Skeletal muscle cell (primary cell): ENCODE results near the gene VRK1.
"Not testable (repeated sequence)": the region's sequence is repeated elsewhere in the genome, so short reads cannot be mapped to it uniquely, and the experiment has no call there.

ENCODE experiments used
- DNase-seq: peaks from one replicate; pipeline ENCODE4 v3.0.0-alpha.2; 2010; ENCODE audit warnings: low read depth
- H3K4me3 ChIP-seq: 2 replicates; pipeline ENCODE4 v1.5.1; 2011; ENCODE audit warnings: low read depth, mild to moderate bottlenecking, control low read depth, low read length, moderate library complexity

Gene VRK1, protein sequence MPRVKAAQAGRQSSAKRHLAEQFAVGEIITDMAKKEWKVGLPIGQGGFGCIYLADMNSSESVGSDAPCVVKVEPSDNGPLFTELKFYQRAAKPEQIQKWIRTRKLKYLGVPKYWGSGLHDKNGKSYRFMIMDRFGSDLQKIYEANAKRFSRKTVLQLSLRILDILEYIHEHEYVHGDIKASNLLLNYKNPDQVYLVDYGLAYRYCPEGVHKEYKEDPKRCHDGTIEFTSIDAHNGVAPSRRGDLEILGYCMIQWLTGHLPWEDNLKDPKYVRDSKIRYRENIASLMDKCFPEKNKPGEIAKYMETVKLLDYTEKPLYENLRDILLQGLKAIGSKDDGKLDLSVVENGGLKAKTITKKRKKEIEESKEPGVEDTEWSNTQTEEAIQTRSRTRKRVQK

DNA sequence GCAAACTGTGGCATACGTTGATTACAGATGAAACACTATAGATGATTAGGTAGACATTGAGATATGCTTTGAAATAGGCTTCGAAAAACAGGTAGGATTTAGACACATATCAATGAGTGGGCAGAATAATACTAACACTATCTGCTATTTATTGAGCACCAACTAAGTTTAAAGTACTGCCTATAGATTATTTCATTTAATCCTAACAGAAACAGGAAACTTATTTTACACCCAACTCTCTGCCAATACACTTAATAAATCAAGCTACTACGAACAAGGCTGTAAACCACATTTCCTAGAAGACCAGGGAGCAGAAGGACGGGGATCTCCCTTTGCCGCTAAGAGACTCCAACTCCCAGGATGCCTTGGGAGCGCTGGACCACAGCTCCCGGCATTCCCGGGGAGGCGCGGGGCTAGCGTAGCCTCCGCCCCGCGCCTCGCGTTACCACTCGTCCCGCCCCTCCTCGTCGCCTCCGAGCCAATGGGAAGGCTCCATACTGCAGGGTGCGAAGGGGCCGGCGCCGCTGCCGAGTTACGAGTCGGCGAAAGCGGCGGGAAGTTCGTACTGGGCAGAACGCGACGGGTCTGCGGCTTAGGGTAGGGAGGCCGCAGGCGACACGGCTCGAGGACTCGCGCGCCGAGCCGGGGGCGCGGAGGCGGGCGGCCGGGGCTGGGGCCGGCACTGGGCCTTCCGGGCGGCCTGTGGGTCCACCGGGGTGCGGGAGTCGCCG, at the start of gene VRK1:
Gene VRK1 (plus strand): TSS at position 532 of the 731 bp plus-strand sequence. CDS start 36,090 bp downstream, outside the sequence.
- H3K4me3 ChIP-seq, result peak within 1 kb of the TSS; percentile 78
- peak; percentile 87 for DNase-seq

DNA sequence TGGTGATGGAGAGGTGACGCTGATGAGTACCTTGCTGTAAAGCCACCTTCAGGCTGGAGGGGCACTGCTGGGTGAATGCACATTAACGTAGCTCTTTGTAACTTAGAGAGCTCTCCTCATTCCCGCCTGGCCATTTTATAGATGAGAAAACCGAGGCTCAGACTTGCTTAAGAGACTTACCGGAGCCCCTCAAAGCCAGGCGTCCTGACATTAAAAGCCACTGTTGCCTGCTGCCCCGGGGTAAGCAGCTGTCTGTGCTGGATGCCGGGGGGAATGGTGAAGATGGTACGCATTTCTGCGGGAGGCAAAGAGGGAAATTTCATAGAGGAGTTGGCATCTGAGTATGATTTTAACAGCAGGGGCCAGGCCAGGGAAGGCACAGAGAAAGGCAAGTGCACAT, 49.6 kb upstream of the VRK1 start:
- no peak for DNase-seq
- no peak overlapping the region for H3K4me3 ChIP-seq

DNA sequence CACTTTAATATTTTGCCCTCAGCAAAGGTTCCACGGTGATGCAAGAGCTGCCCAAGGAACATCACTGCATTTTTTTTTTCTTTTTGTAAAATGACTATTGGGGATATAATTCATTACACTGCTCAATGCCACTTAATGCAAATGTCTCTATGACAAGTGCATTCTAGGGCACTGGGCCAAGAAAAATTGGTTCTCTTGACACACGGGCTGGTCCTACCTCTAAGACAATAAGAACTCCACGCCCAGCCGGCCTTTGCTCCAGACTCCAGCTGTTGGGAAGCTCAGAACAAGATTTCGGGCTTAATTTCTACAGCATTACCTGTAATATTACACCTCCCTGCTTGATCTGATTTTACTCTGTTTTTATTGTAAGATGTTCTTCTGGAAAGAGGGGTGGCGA, 48.8 kb upstream of the VRK1 start:
- no peak overlapping the region for H3K4me3 ChIP-seq
- DNase-seq, result no peak

DNA sequence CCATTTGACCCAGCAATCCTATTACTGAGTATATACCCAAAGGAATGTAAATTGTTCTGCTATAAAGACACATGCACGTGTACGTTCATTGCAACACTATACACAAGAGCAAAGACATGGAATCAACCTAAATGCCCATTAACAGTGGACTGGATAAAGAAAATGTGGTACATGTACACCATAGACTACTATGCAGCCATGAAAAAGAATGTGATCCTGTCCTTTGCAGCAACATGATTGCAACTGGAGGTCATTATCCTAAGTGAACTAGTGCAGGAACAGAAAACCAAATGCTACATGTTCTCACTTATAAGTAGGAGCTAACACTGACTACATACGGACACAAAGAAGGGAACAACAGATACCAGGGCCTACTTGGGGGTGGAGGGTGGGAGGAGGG, 45.7 kb upstream of the VRK1 start:
- DNase-seq, result no peak
- H3K4me3 ChIP-seq, result no peak overlapping the region

DNA sequence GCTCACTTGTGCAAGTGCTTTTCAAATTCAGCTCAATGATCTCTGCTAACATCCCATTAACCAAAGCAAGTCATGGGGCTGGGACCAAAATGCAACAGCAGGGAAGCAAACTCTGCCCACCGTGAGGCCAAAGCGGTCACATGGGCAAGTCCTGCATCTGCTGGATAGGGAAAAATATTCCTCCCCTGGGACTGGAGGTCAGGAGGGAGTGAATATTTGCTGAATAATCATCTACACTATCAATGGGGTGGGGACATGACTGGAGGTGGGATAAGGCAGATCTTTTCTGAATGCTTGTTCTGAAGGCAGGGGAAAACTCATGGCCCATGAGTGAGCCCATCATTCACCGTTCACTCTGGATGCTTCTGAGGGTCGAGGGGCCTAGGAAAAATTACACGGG, 45.1 kb upstream of the VRK1 start:
- DNase-seq, result no peak
- H3K4me3 ChIP-seq, result no peak overlapping the region

DNA sequence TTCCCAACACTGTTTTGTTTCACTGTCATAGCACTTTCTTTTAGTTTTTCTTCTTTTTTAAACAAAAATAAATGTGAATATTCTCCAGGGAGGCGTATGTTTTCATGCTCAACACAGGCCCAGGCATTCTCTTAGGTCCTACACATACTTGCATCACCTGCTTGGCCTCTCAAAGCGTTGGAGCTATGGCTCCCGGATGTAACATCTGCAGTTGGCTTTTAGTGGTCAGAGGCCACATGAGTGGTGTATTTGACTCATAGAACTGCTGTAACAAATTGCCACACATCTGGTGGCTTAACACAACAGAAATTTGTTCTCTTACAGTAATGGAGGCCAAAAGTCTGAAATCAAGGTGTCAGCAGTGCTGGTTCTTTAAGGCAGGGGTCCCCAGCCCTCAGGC, 44.6 kb upstream of the VRK1 start:
- peak; percentile 25 for DNase-seq

DNA sequence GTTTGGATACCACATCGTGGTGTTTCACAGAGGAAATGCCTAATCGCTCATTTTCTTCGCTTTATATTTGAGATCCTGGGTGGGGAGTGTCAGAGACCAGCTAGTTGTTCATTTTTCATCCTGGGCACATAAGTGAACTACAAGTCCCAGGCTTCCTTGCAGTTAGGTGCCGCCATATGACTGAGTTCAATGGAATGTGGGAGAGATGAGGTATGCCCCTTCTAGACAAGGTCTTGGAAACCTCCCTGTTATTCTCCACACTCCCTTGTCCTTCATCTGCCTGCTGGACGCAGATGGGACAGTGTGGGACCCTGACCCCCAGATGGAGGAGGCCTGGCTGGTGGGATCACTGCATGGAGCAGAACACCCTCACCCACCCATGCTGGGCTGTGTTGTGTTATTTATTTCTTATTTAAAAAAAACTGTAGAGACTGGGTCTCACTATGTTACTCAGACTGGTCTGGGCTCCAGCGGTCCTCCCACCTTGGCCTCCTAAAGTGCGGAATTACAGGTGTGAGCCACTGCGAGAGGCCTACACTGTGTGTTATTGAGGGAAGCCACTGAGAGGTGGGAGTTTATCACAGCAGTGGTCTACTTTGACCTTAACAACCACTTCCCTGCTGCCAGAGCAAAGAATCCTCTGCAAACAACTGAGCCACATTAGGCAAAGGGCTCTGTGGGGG, 42.9 kb upstream of the VRK1 start:
- no peak overlapping the region for H3K4me3 ChIP-seq
- DNase-seq, result no peak

More for the DNA sequence above, 44.6 kb upstream of the VRK1 start:
- H3K4me3 ChIP-seq, result no peak overlapping the region

DNA sequence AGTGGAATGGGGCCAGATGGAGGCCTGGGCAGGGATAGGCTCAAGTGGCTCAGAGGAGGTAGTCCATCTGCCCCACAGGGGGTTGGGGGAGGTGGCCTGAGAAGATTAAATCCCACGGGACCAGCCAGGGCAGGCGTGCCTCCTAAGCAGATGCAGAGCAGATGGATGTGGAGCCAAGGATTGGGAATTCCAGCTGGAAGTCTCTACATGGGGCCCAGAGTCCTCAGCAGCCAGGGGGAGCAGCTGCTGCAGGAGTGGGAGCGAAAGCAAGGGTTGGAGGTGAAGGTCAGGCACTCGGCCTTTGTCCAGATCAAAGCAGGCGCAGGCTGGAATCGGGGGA, 42.4 kb upstream of the VRK1 start:
- no peak overlapping the region for H3K4me3 ChIP-seq
- DNase-seq, result no peak

DNA sequence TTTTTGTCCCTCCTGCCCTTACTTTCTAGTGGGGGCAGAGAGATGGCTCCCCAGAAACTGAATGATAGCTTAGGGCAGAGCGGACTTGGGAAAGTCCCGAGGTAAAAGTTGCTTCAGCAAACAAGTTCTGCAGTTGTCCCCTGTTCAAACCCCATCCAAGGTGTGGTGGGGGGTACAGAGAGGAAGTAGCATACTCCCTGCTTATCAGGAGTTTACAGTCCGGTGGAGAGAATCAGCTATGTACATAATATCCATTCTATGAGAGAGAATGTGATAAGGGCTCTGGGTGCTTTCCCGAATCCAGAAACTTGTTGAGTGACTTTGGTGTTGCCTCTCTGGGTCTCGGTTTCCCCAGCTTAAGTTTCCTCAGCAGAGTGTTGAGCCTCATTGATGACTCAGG, 40.4 kb upstream of the VRK1 start:
- no peak for DNase-seq
- H3K4me3 ChIP-seq, result no peak overlapping the region

DNA sequence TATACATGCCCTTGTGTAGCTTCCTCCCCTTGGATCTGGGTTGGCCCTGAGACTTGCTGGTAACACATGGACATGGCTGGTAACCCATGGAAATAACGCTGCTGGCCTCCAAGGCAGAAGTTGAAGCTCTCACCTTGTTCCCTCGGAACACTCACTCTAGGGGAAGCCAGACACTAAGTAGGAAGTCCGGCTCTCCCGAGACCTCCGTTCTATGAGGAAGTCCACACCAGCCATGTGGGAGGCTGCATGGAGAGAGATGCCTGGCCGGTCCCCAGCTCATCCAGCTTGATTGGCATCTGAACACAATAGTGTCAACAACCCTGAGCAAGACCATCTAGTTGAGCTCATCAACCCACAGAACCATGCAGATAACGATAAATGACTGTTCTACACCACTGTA, 39.7 kb upstream of the VRK1 start:
- H3K4me3 ChIP-seq, result no peak overlapping the region
- no peak for DNase-seq

DNA sequence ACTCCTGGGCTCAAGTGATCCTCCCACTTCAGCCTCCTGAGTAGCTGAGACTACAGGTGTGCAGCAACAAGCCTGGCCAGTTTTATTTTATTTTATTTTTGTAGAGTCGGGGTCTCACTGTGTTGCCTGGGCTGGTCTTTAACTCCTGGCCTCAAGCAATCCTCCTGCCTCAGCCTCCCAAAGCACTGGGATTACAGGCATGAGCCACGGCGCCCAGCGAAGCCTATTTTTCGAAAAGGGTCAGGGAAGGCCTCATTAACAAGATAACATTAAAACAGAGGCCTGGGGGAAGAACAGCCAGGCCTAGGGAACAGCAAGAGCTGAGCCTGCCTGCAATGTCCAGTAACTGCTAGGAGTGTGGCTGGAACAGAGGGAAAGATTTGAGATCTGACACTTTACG, 36.1 kb upstream of the VRK1 start:
- DNase-seq, result no peak
- no peak overlapping the region for H3K4me3 ChIP-seq

DNA sequence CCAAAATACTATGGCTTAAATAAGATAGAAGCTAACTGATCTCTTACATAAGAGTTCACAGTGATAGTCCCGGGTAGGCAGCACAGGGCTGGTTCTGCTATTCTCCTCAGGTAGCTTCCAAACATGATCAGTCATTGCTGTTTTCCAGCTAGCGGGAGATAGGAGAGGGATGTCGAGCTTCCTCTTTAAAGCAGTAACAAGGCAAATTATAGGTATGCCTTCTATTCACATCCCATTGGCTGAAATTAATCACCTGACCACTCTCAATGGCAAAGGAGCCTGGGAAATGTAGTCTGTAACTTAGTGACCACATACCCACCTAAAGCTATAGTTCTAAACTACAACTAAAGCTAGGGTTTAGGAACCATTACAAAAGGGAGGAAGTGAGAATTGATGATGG, 34.5 kb upstream of the VRK1 start:
- H3K4me3 ChIP-seq, result no peak overlapping the region

DNA sequence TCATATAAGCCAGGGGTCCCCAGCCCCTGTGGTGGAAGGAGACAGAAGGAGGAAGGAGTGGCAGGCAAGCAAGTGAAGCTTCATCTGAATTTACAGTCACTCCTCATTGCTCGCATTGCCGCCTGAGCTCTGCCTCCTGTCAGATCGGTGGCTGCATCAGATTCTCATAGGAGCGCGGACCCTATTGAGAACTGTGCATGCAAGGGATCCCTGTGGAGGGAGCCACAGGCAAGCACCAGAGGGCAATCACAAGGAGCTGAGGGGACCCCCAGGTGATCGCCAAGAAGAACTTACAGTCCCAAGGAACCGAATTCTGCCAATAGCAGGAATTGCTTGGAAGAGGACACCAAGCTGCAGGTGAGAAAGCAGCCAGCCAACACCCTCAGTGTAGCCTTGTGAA, 33.2 kb upstream of the VRK1 start:
- DNase-seq, result no peak
- H3K4me3 ChIP-seq, result no peak overlapping the region

More for the DNA sequence above, 34.5 kb upstream of the VRK1 start:
- DNase-seq, result peak; percentile 27

DNA sequence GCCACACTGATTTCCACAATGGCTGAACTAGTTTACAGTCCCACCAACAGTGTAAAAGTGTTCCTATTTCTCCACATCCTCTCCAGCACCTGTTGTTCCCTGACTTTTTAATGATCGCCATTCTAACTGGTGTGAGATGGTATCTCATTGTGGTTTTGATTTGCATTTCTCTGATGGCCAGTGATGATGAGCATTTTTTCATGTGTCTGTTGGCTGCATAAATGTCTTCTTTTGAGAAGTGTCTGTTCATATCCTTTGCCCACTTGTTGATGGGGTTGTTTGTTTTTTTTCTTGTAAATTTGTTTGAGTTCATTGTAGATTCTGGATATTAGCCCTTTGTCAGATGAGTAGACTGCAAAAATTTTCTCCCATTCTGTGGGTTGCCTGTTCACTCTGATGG, 32.0 kb upstream of the VRK1 start:
- not testable (repeated sequence) for DNase-seq

DNA sequence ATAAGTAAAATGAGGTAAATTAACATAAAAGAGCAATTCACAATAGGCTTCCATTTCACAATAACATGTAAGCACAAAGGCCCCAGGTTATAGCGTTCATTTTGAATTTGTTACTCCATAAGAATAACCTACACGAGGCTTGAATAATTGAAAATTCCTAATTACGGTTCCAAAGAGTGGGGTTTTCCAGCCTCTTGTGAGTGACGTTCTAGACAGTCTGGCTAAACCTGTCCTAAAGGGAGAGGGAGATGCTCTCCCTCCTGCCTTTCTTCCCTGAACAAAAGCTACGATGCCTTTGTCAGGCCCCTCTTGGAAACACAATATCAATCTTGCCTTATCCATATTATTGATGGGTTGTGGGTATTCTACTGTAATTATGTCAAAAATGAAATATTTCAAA, 24.3 kb upstream of the VRK1 start:
- no peak for DNase-seq
- no peak overlapping the region for H3K4me3 ChIP-seq

More for the DNA sequence above, 32.0 kb upstream of the VRK1 start:
- not testable (repeated sequence) for H3K4me3 ChIP-seq

DNA sequence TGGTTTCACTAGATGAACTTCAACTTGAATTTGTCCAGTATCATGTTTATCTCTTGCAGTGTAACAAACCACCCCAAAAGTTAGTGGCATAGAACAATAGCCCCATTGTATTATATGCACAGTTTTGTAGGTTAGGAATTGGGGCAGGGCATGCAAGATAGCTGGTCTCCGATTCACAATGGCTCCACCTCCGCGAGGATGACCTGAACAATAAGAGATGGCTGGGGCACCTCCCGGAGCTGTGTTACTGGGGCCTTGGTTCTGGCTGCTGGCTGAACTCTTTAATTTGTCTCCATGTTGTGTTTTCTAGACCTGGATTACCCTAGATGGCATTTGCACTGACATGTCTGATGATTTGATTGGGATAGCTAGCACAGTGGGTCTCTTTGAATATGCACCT, 20.4 kb upstream of the VRK1 start:
- no peak overlapping the region for H3K4me3 ChIP-seq
- no peak for DNase-seq

DNA sequence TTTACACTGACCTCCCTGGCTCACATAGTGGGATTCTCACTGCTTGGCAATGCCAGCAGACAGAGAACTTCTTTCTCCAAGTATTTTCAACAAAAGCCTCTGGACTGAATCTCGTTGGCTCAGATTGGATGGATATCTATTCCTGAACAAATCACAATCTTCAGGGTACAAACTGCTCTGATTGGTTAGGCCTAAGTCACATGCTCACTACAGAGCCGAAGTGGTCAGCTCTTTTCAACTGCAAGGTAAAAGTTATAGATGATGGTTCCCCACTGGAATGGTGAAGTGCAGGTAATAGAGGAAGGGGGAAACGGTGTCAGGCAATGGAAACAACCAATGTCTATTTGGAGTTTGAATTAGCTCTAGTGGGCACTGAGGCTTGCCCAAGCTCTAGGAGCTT, 16.7 kb upstream of the VRK1 start:
- no peak for DNase-seq
- no peak overlapping the region for H3K4me3 ChIP-seq

DNA sequence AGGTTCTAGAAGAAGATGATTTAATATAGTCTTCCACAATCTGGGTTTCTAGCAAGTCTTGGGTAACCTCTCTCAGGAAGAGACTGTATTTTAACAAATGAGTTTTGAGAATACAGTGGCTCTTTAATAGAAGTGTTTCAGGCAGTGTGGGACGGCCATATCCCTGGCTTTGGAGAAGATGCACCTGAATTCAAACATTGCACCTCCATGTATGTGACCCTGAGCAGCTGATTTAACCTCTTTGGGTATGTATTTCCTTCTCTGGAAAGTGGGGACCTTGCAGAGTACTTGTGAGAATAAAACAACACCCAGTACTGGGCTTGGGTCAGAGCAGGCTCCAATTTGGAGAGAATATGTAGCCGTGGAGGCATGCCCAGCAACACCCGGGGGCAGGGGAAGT, 15.8 kb upstream of the VRK1 start:
- no peak for DNase-seq
- no peak overlapping the region for H3K4me3 ChIP-seq

DNA sequence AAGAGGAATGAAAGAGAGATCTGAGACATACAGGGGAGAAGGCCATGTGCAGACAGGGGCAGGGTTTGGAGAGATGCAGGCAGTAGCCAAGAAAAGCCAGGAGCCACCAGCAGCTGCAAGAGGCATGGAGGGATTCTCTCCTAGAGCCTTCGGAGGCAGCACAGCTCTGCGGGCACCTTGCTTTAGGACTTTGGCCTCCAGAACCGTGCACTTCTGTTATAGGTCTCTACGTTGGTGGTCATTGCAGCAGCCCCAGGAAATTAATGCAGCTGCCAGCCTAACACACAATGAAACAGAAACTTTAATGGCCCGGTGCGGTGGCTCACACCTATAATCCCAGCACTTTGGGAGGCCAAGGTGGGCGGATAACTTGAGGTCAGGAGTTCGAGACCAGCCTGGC, 14.7 kb upstream of the VRK1 start:
- no peak for DNase-seq
- no peak overlapping the region for H3K4me3 ChIP-seq

DNA sequence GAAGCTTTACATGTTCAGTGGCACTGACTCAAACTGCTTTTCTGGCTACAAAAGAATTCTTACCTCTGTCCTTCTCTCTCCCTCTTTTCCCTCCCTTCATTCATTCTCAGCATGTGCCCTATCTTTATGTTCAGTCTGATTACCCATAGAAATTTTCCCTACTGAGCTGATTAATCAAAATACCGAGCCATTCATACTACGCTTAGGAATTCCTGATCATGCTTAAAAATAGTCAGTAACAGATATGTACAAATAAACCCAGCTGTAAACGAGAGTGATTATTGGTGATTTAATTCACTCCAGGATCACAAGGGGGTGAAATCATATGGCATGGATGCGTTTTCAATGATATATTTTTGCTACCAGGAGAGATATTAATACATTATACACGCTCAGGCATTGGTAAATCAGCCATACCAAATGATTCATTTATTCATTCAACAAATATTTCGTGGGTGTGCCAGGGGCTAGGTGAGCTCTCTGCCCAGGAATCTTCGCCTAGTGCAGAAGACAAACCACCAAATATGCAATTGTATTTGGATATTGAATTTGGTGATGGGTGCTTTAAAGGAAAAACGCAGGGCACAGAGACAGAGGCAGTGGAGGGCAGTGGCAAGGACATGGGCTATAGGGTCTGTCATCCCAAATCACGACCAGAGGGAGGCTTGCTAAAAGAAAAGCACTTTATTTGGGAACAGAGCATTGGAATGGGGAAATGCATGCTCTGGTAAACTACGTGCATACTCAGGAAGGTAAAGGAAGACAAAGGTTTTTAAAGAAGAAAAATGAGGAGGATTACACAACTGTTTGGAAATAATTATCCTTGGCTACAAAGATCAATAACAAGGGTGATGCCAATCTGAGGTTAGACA, 13.9 kb upstream of the VRK1 start:
- H3K4me3 ChIP-seq, result no peak overlapping the region
- no peak for DNase-seq
